Vagina (tissue), 2 donors: ENCODE results near the gene TBC1D8.

Experiments
- CTCF ChIP-seq, 3 experiments: fragments of 450-650 bp in 2 of 3; fragments of 200-600 bp in 1 of 3; sonication (generic) in 1 of 3; IDR thresholded peaks; one replicate each; pipeline ENCODE4 v1.5.1; 2017 to 2019; ENCODE audit warnings: antibody characterized with exemption in 3 of 3, mild to moderate bottlenecking in 2 of 3, moderate library complexity in 2 of 3
- POLR2A ChIP-seq, 2 donors: fragments of 450-650 bp; IDR thresholded peaks; one replicate each; pipeline ENCODE4 v1.6.1; 2017; ENCODE audit warnings: antibody characterized with exemption in 2 of 2, mild to moderate bottlenecking in 2 of 2, moderate library complexity in 2 of 2

GRCh38 chr2:101025561-101025960 is 125.6 kb downstream of the TBC1D8 start:
- TF ChIP-seq POLR2A (IDR thresholded peaks at IDR 0.05) (no peak), CTCF (IDR thresholded peaks at IDR 0.05) (no peak)
